Head of caudate nucleus (tissue), 42 donors: ENCODE data around the gene NR2F1.
A peak's percentile ranks its signal among the peaks of the same experiment; 100 is the strongest.

Experiments used
- DNase-seq, 42 donors: peaks; one replicate each; pipeline versions ENCODE4 v3.0.0 to v3.0.0-alpha.2; 2020 to 2021; ENCODE audit warnings: mixed read lengths in 7 of 42
- intact Hi-C: fragments of 100-400 bp; cut with DNase I; formaldehyde crosslinking; loops from one replicate; pipeline ENCODE4 v1.15.0; 2022

The NR2F1 gene

GRCh38 chr5:93599399-93600120, 16.5 kb downstream of the NR2F1 start:
- no peak for DNase-seq
- intact Hi-C loops = loop anchor here (10.0 kb wide), 1 partner anchor 315 kb away; no protein-coding TSS in a partner anchor

GRCh38 chr5:93600409-93601070, 17.5 kb downstream of the NR2F1 start:
- DNase-seq = peak in 1 of 42 donors; percentile 31
- intact Hi-C loops = loop anchor here (10.0 kb wide), 1 partner anchor 314 kb away; no protein-coding TSS in a partner anchor

- no peak for DNase-seq
- intact Hi-C loops = loop anchor here (10.0 kb wide), 1 partner anchor 314 kb away; no protein-coding TSS in a partner anchor
These were observed 18.2 kb downstream of the NR2F1 start for GRCh38 chr5:93601071-93601801.

- intact Hi-C loops = loop anchor here (10.0 kb wide), 1 partner anchor 313 kb away; no protein-coding TSS in a partner anchor
- no peak for DNase-seq
These were observed 18.8 kb downstream of the NR2F1 start for GRCh38 chr5:93601802-93602155.

- no peak for DNase-seq
- intact Hi-C loops = loop anchor here (10.0 kb wide), 1 partner anchor 312 kb away; no protein-coding TSS in a partner anchor
These were observed 19.4 kb downstream of the NR2F1 start for GRCh38 chr5:93602241-93603077.

GRCh38 chr5:93603078-93603792, 20.2 kb downstream of the NR2F1 start:
- intact Hi-C loops = loop anchor here (10.0 kb wide), 1 partner anchor 312 kb away; no protein-coding TSS in a partner anchor
- peak in 1 of 42 donors; percentile 33 for DNase-seq

GRCh38 chr5:93603793-93604643, 21.0 kb downstream of the NR2F1 start:
- intact Hi-C loops = loop anchor here (10.0 kb wide), 1 partner anchor 311 kb away; no protein-coding TSS in a partner anchor
- DNase-seq = peak in 8 of 42 donors; percentile 26 to 64 (median 42)

- intact Hi-C loops = loop anchor here (5.0 to 10.0 kb wide), 2 partner anchors 197 to 310 kb away; no protein-coding TSS in a partner anchor
- no peak for DNase-seq
These were observed 21.9 kb downstream of the NR2F1 start for GRCh38 chr5:93604644-93605515.

- intact Hi-C loops = loop anchor here (5.0 to 10.0 kb wide), 2 partner anchors 196 to 308 kb away; no protein-coding TSS in a partner anchor
These were observed 23.3 kb downstream of the NR2F1 start for GRCh38 chr5:93606382-93606752.

GRCh38 chr5:93607367-93608258, 24.6 kb downstream of the NR2F1 start:
- intact Hi-C loops = loop anchor here (5.0 to 10.0 kb wide), 2 partner anchors 195 to 307 kb away; no protein-coding TSS in a partner anchor
- peak in 21 of 42 donors; percentile 39 to 80 (median 60) for DNase-seq

More at GRCh38 chr5:93606382-93606752, 23.3 kb downstream of the NR2F1 start:
- DNase-seq = no peak

- intact Hi-C loops = loop anchor here (5.0 to 10.0 kb wide), 2 partner anchors 193 to 306 kb away; no protein-coding TSS in a partner anchor
- no peak for DNase-seq
These were observed 25.8 kb downstream of the NR2F1 start for GRCh38 chr5:93608855-93609254.

GRCh38 chr5:93609762-93610161, 26.7 kb downstream of the NR2F1 start:
- DNase-seq = no peak
- intact Hi-C loops = loop anchor here (5.0 to 10.0 kb wide), 2 partner anchors 193 to 305 kb away; no protein-coding TSS in a partner anchor

GRCh38 chr5:93610581-93611272, 27.7 kb downstream of the NR2F1 start:
- no peak for DNase-seq
- intact Hi-C loops = no loop called here
